Ramos (cell line): ENCODE measurements around the gene HPN.
"Not testable (repeated sequence)": the region's sequence is repeated elsewhere in the genome, so short reads cannot be mapped to it uniquely, and the experiment has no call there.

Source experiments
- in situ Hi-C: fragments of 300-500 bp; cut with MboI; formaldehyde crosslinking; loops from one replicate; pipeline ENCODE4 v1.14.3; 2022; ENCODE audit warnings: low sequenced_read_pairs; ENCODE audit not compliant: unreplicated experiment

Gene HPN

GRCh38 chr19:35041548-35042055 is at the start of gene HPN:
Gene HPN, plus strand, starts transcription at chr19:35041721. Its CDS starts 786 bp downstream, at chr19:35042507.
- in situ Hi-C loops = no loop called here

- in situ Hi-C loops = not testable (repeated sequence)
These were observed 48.9 kb upstream of the HPN start for GRCh38 chr19:34992582-34992981.

DNA sequence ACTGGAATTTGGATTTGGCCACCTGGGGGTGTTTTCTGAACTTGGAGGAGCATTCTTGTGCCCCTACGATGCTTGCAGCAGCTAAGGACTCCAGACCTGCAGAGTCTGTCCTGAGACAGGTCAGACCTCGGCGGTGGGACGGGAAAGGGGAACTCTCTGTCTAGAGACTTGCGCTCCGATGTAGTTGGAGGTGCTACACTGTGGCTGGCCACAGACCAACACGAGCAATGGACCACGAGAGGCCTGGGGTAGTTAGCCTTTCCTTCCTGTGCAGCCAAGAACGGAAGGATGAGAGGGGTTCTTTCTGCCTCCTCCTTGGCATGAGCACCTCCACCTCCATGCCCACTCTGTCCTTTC is 47.3 kb upstream of the HPN start:
- in situ Hi-C loops = no loop called here

GRCh38 chr19:34994643-34995541 is 46.6 kb upstream of the HPN start:
- in situ Hi-C loops = no loop called here

DNA sequence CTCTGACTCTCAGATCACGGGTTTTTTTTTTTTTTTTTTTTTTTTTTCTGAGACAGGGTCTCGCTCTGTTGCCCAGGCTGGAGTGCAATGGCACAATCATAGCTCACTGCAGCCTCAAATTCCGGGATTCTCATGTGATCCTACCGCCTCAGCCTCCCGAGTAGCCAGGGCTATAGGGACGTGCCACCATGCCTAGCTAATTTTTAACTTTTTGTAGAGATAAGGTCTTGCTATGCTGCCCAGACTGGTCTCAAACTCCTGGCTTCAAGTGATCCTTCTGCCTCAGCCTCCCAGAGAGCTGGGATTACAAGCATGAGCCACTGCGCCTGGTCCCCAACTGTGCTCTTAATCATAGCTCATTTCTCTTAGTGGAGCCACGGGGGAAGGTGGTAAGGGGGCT is 46.0 kb upstream of the HPN start:
- in situ Hi-C loops = no loop called here

DNA sequence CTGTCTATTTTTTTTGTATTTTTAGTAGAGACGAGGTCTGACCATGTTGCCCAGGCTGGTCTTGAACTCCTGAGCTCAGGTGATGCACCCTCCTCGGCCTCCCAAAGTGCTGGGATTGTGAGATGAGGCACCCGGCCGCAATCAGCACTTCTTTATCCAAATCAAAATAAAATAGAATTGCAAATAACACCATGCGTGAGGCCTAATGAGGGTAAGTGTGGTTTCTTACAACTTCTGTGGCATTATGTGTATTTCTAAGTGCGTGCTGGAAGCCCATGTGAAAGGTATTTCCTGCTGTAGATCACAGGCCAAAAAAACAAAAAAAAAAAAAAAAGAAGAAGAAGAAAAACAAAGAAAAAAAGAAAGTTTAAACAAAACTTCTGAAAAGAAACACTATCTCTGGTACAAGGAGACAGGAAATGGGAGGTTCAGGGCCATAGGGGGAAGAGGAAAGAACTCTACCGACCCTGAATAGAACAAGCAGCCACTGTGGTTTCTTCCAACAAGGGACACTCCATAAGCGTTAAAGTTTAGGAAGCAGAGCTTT is 44.4 kb upstream of the HPN start:
- in situ Hi-C loops = no loop called here

- in situ Hi-C loops = not testable (repeated sequence)
These were observed 43.3 kb upstream of the HPN start for GRCh38 chr19:34998224-34998623.

DNA sequence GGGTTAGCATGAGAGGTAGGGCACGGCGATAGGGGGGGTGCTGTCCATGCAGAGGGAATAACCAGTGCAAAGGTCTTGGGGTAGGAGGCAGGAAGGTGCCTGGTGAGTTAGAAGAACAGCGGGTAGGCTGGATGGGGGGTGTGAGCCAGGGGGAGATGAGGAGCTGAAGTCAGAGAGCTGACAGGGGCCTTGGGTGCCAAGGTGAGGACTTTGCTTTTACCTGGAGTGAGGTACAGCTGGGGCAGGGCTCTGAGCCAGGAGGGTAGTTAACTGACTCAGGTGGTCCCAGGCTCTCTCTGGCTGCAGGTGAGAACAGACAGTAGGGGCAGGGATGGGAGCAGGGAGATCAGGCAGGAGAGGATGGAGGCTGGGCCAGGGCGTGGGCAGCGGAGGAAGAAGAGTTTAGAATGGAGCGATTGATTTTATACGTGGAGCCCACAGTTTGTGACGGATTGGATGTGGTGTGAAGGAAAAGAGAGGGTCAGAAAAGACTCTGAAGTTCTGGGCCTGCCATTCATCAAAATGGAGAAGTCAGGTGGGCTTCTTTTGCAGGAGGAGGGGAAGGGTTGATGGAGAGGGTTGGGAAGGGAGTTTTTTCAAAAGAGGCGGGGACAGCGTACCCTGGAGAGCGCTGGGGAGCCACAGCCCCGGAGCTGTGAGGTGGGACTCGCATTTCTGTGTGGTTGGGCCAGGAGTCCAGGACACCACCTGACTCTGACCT is 42.6 kb upstream of the HPN start:
- in situ Hi-C loops = no loop called here

GRCh38 chr19:34999498-35000337 is 41.8 kb upstream of the HPN start, which contains the start of gene GRAMD1A:
Gene GRAMD1A, plus strand, starts transcription at chr19:35000323. Its CDS starts 156 bp downstream, at chr19:35000479.
- in situ Hi-C loops = no loop called here

GRCh38 chr19:35000338-35000646 is 41.2 kb upstream of the HPN start:
- in situ Hi-C loops = no loop called here

DNA sequence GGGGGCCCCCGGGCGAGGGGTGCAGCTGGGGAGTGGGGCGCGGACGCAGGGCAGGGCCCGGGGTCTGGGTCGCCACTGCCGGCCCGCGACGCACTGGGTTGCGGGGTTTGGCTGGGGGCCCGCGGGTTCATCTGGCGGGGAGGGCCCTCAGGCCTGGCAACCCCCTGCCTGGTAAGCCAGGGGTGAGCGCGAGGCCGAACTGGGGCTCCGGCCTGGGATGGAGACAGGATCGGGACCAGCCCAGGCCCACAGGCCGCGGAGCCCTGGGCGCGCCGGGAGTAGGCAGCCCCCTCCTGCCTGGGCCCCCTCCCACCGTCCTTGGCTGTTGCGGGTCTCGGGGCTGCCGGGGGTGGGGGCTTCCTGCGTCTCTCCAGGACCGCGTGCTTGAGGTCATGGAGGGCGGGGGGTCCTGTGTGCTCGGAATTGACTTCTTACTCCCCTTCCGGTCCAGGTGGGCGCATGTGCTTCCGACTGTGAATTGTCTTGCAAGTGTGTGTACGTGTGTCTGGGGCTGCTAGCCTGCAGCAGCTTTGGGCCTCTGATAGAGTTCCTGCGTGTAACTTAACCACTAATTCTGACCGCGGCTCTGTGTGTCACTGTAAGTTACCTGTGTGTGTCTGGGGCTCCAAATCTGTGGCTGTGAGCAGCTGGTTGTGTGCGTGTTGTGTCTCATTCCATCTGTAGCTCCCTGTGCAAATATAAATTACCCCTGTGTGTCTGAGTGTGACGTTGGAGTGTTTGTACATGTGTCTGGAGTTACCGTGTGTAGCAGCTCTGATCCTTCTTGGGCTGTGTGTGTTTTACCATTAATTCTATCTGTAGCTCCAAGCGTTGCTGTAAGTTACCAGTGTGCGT is 40.6 kb upstream of the HPN start:
- in situ Hi-C loops = no loop called here

DNA sequence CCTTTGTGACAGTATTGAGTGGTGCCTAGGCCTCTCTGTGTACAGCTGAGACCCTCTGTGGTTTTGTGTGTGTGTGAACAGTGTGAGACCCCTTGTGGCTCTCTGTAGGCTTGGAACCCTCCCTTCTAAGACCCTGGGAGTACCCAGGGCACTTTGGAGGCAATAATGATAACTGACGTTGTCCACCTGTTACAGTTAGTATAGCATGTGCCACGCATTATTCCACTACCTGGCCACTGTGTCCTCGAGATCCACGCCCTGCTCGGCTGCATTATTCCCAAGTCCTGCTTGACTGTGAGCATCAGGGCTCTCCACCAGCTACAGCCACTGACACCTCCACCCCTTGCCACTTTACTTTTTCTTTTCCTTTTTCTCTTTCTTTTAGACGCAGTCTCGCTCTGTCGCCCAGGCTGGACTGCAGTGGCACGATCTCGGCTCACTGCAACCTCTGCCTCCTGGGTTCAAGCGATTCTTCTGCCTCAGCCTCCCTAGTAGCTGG is 39.4 kb upstream of the HPN start:
- in situ Hi-C loops = no loop called here

DNA sequence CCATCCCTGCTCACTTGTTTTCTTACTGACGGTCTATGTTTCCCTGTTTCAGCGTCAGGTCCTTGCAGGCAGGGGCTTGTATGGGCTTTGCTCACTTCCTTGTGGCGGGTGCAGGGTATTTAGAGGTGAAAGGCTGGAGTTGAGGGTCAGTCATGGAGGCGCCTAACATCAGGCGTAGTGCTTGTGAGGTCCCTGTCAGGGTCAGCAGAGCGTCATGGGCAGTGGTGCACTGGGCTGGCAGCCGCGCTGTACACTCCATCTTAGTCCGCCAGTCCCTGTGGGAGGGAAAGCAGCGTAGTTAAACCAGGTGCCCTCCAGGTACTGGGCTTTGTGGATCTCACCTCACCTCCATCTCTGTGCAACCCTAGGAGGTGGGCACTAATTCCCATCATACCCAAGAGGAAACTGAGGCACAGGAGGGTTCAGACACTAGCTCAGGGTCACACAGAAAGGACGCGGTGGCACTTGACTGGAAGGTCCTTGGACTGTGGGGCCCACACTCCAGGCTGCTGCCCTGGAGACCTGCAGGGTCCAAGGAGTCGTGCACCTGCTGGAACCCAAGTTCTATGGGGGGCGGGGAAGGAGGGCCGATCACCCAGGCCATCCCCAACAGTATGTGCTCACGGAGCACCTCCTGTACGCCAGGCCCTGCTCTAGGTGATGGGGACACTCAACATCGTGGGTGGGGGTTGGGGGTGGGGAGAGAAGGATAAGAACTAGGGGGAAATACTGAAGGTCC is 36.8 kb upstream of the HPN start:
- in situ Hi-C loops = no loop called here

DNA sequence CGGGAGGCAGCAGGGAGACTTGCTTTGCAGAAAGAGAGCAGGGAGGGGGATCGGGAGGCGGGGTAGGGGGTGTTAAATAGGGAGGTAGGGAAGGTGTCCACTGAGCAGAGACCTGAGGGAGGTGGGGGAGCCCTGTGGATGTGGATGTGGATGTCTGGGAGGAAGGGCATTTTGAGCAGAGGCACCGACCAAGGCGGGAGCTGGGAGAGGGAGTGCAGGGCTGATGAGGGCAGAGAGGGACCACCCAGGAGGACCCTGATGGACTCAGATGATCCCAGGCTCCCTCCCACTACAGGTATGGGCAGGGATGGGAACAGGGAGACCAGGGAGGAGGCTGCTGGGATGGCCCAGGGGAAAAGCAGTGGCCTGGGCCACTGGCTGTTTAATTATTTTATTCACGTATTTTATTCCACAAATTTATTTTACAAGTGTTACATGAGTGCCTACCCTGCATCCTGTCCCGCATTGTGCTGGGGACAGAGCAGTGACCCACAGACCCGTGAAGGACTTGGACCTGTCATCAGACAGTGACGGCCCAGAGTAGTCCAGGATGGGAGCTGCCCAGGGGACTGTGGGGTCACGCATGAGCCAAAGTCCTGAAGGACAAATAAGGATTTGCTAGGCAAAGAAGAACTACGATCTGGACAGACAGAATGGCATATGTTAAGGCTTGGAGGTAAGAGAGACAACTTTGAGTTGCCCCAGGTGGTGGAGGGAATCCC is 36.1 kb upstream of the HPN start:
- in situ Hi-C loops = no loop called here

- in situ Hi-C loops = not testable (repeated sequence)
These were observed 35.5 kb upstream of the HPN start for GRCh38 chr19:35006007-35006341.

GRCh38 chr19:35006342-35006998 is 35.1 kb upstream of the HPN start:
- in situ Hi-C loops = no loop called here

DNA sequence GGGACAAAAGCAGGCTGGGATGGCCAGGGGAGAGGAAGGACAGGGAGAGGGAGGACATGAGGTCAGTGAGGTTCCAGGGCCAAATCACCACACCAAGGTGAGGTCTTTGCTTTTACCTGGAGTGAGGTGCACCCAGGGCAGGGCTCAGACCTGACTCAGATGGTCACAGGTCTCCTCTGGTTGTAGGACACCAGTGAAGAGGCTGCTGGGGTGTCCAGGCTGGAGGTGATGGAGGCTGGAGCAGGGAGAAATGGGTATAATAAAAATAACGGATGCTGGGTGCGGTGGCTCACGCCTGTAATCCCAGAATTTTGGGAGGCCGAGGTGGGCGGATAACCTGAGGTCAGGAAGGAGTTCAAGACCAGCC is 34.5 kb upstream of the HPN start:
- in situ Hi-C loops = no loop called here

GRCh38 chr19:35007427-35007826 is 34.1 kb upstream of the HPN start:
- in situ Hi-C loops = not testable (repeated sequence)
